Measurements from ENCODE around the gene BNC2.

BNC2 gene

GRCh38 chr9:16768816-16769215, 101.7 kb downstream of the BNC2 start:
- no peaks in the 10 kb centered on the region for H3K36me3 ChIP-seq (ENCODE audit: insufficient read depth, low read length)
- H3K4me3 ChIP-seq (ENCODE audit: low read length, poor library complexity, severe bottlenecking), result no peak overlapping the region
- no peaks in the 10 kb centered on the region for H3K9me3 ChIP-seq (ENCODE audit: insufficient read depth, low read depth, low read length)
- H3K4me1 ChIP-seq (ENCODE audit: insufficient read depth, low read length, poor library complexity, severe bottlenecking), result peaks cover 16% of the 10 kb centered on the region
- no peaks in the 10 kb centered on the region for H3F3A ChIP-seq (ENCODE audit: low read depth)
- H3K4me2 ChIP-seq (ENCODE audit: low read depth, low read length, poor library complexity, severe bottlenecking), result no peak overlapping the region
- H2AFZ ChIP-seq (ENCODE audit: low read length), result no peak overlapping the region
- H3K79me2 ChIP-seq (ENCODE audit: insufficient read depth, low read length), result no peaks in the 10 kb centered on the region
- no peaks in the 10 kb centered on the region for H4K20me1 ChIP-seq (ENCODE audit: insufficient read depth, low read length, poor library complexity, severe bottlenecking)
- H3K27me3 ChIP-seq (ENCODE audit: insufficient read depth, low read length, poor library complexity, severe bottlenecking), result no peaks in the 10 kb centered on the region
- TF ChIP-seq EZH2phosphoT487 (IDR thresholded peaks at IDR 0.05; ENCODE audit: borderline replicate concordance), result no peak
- TF ChIP-seq, protein P1, sequence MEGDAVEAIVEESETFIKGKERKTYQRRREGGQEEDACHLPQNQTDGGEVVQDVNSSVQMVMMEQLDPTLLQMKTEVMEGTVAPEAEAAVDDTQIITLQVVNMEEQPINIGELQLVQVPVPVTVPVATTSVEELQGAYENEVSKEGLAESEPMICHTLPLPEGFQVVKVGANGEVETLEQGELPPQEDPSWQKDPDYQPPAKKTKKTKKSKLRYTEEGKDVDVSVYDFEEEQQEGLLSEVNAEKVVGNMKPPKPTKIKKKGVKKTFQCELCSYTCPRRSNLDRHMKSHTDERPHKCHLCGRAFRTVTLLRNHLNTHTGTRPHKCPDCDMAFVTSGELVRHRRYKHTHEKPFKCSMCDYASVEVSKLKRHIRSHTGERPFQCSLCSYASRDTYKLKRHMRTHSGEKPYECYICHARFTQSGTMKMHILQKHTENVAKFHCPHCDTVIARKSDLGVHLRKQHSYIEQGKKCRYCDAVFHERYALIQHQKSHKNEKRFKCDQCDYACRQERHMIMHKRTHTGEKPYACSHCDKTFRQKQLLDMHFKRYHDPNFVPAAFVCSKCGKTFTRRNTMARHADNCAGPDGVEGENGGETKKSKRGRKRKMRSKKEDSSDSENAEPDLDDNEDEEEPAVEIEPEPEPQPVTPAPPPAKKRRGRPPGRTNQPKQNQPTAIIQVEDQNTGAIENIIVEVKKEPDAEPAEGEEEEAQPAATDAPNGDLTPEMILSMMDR (conservative IDR thresholded peaks at IDR 0.05; ENCODE audit: low read length), result no peak
- H3K9ac ChIP-seq (ENCODE audit: low read depth, low read length, poor library complexity, severe bottlenecking), result no peak overlapping the region
- no peaks in the 10 kb centered on the region for H3K9me2 ChIP-seq (replicated peaks; ENCODE audit: low read depth, low read length)

DNA sequence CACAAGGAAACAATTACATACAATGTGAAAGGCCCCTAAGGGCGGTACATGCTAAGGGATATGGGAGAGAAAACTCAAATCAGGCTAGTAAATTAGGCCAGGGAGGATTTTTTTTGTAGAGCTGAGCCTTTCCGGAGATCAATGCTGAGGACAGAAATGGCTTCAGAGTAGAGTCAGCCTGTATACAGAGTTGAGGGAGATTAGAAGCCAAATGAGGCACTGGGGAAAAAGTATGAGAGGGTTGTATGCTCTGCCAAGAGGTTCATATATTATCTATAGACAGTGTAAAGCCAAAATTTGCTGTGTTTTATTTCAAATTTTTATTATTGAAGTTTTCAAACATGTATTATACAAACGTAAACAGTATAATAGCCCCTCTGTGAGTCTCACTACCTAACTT, 103.1 kb downstream of the BNC2 start:
- H4K20me1 ChIP-seq (ENCODE audit: insufficient read depth, low read length, poor library complexity, severe bottlenecking), result no peaks in the 10 kb centered on the region
- no peaks in the 10 kb centered on the region for H3K9me2 ChIP-seq (replicated peaks; ENCODE audit: low read depth, low read length)
- H2AFZ ChIP-seq (ENCODE audit: low read length), result no peak overlapping the region
- H3K9me3 ChIP-seq (ENCODE audit: insufficient read depth, low read depth, low read length), result no peaks in the 10 kb centered on the region
- H3F3A ChIP-seq (ENCODE audit: low read depth), result no peaks in the 10 kb centered on the region
- H3K4me2 ChIP-seq (ENCODE audit: low read depth, low read length, poor library complexity, severe bottlenecking), result no peak overlapping the region
- H3K27me3 ChIP-seq (ENCODE audit: insufficient read depth, low read length, poor library complexity, severe bottlenecking), result no peaks in the 10 kb centered on the region
- peaks cover 16% of the 10 kb centered on the region for H3K4me1 ChIP-seq (ENCODE audit: insufficient read depth, low read length, poor library complexity, severe bottlenecking)
- H3K4me3 ChIP-seq (ENCODE audit: low read length, poor library complexity, severe bottlenecking), result no peak overlapping the region
- TF ChIP-seq, protein P1 (conservative IDR thresholded peaks at IDR 0.05; ENCODE audit: low read length), result no peak
- no peak for TF ChIP-seq EZH2phosphoT487 (IDR thresholded peaks at IDR 0.05; ENCODE audit: borderline replicate concordance)
- no peaks in the 10 kb centered on the region for H3K36me3 ChIP-seq (ENCODE audit: insufficient read depth, low read length)
- no peak overlapping the region for H3K9ac ChIP-seq (ENCODE audit: low read depth, low read length, poor library complexity, severe bottlenecking)
- H3K79me2 ChIP-seq (ENCODE audit: insufficient read depth, low read length), result no peaks in the 10 kb centered on the region

DNA sequence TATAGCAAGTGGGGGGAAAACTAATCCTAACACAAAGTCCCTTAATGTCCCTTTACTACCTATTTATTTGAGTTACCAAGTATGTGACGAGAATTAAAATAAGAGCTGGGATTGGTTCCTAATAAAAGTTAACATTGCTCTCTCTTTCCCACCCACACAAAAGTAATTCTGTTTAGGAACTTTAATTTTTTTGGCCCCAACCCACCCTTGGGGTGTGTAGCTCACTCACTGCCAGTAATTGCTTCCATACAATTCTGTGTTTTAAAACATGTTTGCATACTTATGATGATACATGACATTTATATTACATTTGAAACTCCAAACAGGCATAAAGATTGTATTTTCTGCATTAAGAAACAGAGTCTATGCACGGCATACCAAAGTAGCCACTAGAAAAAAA, 106.5 kb downstream of the BNC2 start:
- TF ChIP-seq EZH2phosphoT487 (IDR thresholded peaks at IDR 0.05; ENCODE audit: borderline replicate concordance), result no peak
- TF ChIP-seq, protein P1 (conservative IDR thresholded peaks at IDR 0.05; ENCODE audit: low read length), result no peak
- H3K36me3 ChIP-seq (ENCODE audit: insufficient read depth, low read length), result no peaks in the 10 kb centered on the region

More for the DNA sequence above, 106.5 kb downstream of the BNC2 start:
- Histone ChIP-seq H3F3A (ENCODE audit: low read depth) (no peaks in the 10 kb centered on the region), H3K27me3 (ENCODE audit: insufficient read depth, low read length, poor library complexity, severe bottlenecking) (no peaks in the 10 kb centered on the region), H3K4me2 (ENCODE audit: low read depth, low read length, poor library complexity, severe bottlenecking) (no peak overlapping the region), H4K20me1 (ENCODE audit: insufficient read depth, low read length, poor library complexity, severe bottlenecking) (no peaks in the 10 kb centered on the region), H3K4me3 (ENCODE audit: low read length, poor library complexity, severe bottlenecking) (no peak overlapping the region), H3K4me1 (ENCODE audit: insufficient read depth, low read length, poor library complexity, severe bottlenecking) (peaks cover 16% of the 10 kb centered on the region), H3K9me2 (replicated peaks; ENCODE audit: low read depth, low read length) (no peaks in the 10 kb centered on the region), H3K9ac (ENCODE audit: low read depth, low read length, poor library complexity, severe bottlenecking) (no peak overlapping the region), H2AFZ (ENCODE audit: low read length) (no peak overlapping the region), H3K9me3 (ENCODE audit: insufficient read depth, low read depth, low read length) (no peaks in the 10 kb centered on the region), H3K79me2 (ENCODE audit: insufficient read depth, low read length) (no peaks in the 10 kb centered on the region)

Measured in Loucy (cell line).